ENCODE measurements around the gene IMPDH1.

GRCh38 chr7:128384726-128385125 is 25.1 kb downstream of the IMPDH1 start:
- no peak for TF ChIP-seq CTCF (IDR thresholded peaks at IDR 0.05)
- TF ChIP-seq POLR2AphosphoS5 (IDR thresholded peaks at IDR 0.05; ENCODE audit: insufficient read depth in 1 of 2, low read depth in 1 of 2), result no peak

All from vagina (tissue), 2 donors.